Measurements from ENCODE around the gene SMARCC2. TPM values are rescaled to one million over a fixed set of nuclear protein-coding genes. Genes with fewer than 3 reads are reported as not detected.

The SMARCC2 gene
- total and polyA plus RNA-seq, 8 donors, result 12.5 to 131 (median 64.3) TPM

GRCh38 chr12:56160894-56161689 lies 28.2 kb downstream of the SMARCC2 start:
- Histone ChIP-seq H3K9me3 (no peaks in the 10 kb centered on the region), H3K27ac (peak overlapping the region; percentile 95 to 99 (median 97)), H3K4me1 (peaks cover 31 to 69% (median 49%) of the 10 kb centered on the region in 4 donors), H3K36me3 (peaks cover 64 to 69% (median 67%) of the 10 kb centered on the region in 4 donors), H3K27me3 (no peaks in the 10 kb centered on the region), H3K4me3 (peak overlapping the region; percentile 71 to 85 (median 74))
- TF ChIP-seq POLR2A (IDR thresholded peaks at IDR 0.05) (no peak), POLR2AphosphoS5 (IDR thresholded peaks at IDR 0.05) (no peak), CTCF (IDR thresholded peaks at IDR 0.05) (no peak), EP300 (IDR thresholded peaks at IDR 0.05) (no peak)
- intact Hi-C loops (cut with DNase I; ENCODE audit: low total_unique reads), result loop anchor here (5.0 kb wide), 1 partner anchor 39 kb away; no protein-coding TSS in a partner anchor
- 56 to 71% (median 65%) methylated on average over 11 of the region's 11 CpGs for WGBS, 5 donors
- DNase-seq, result peak in 1 of 2 donors; percentile 16

- H3K36me3 ChIP-seq, result peaks cover 59 to 61% (median 59%) of the 10 kb centered on the region in 4 donors
- H3K27me3 ChIP-seq, result no peaks in the 10 kb centered on the region
- peak overlapping the region; percentile 71 to 85 (median 74) for H3K4me3 ChIP-seq
- H3K27ac ChIP-seq, result peak overlapping the region; percentile 95 to 99 (median 97)
- DNase-seq, result peak in 1 of 2 donors; percentile 63
- TF ChIP-seq POLR2A (IDR thresholded peaks at IDR 0.05) (peak in 1 of 4 donors; percentile 8), EP300 (IDR thresholded peaks at IDR 0.05) (no peak)
- 20 to 33% (median 24%) methylated on average over 7 of the region's 7 CpGs for WGBS, 5 donors
- peaks cover 31 to 69% (median 49%) of the 10 kb centered on the region in 4 donors for H3K4me1 ChIP-seq
- intact Hi-C loops (cut with DNase I; ENCODE audit: low total_unique reads), result loop anchor here (5.0 kb wide), 1 partner anchor 38 kb away; no protein-coding TSS in a partner anchor
- H3K9me3 ChIP-seq, result no peaks in the 10 kb centered on the region
Observed at GRCh38 chr12:56160193-56160763, 29.0 kb downstream of the SMARCC2 start.

- WGBS, 5 donors, result 8 to 21% (median 15%) methylated on average over 8 of the region's 8 CpGs
- peak in 1 of 2 donors; percentile 17 for DNase-seq
- Histone ChIP-seq H3K4me3 (peak overlapping the region; percentile 71 to 85 (median 74)), H3K4me1 (peaks cover 31 to 69% (median 49%) of the 10 kb centered on the region in 4 donors), H3K9me3 (no peaks in the 10 kb centered on the region), H3K36me3 (peaks cover 52 to 54% (median 52%) of the 10 kb centered on the region in 4 donors), H3K27me3 (no peaks in the 10 kb centered on the region), H3K27ac (peak overlapping the region; percentile 95 to 99 (median 97))
- TF ChIP-seq POLR2A (IDR thresholded peaks at IDR 0.05) (no peak), POLR2AphosphoS5 (IDR thresholded peaks at IDR 0.05) (no peak), CTCF (IDR thresholded peaks at IDR 0.05) (no peak), EP300 (IDR thresholded peaks at IDR 0.05) (no peak)
- intact Hi-C loops (cut with DNase I; ENCODE audit: low total_unique reads), result loop anchor here (5.0 kb wide), 1 partner anchor 37 kb away; no protein-coding TSS in a partner anchor
Observed at GRCh38 chr12:56159482-56160192, 29.6 kb downstream of the SMARCC2 start.

- Histone ChIP-seq H3K4me1 (peaks cover 31 to 63% (median 50%) of the 10 kb centered on the region in 4 donors), H3K9me3 (no peaks in the 10 kb centered on the region), H3K36me3 (peaks cover 46 to 48% (median 46%) of the 10 kb centered on the region in 4 donors), H3K27me3 (no peaks in the 10 kb centered on the region), H3K27ac (peak overlapping the region; percentile 95 to 99 (median 97)), H3K4me3 (peak overlapping the region; percentile 71 to 85 (median 74))
- peak; percentile 82 to 91 for DNase-seq
- TF ChIP-seq EP300 (IDR thresholded peaks at IDR 0.05) (no peak), POLR2A (IDR thresholded peaks at IDR 0.05) (no peak), POLR2AphosphoS5 (IDR thresholded peaks at IDR 0.05) (peak; percentile 43 to 82 (median 76))
- WGBS, 5 donors, result 0 to 1% (median 0%) methylated on average over 6 of the region's 6 CpGs
- intact Hi-C loops (cut with DNase I; ENCODE audit: low total_unique reads), result no loop called here
Observed at GRCh38 chr12:56158926-56159461, 30.3 kb downstream of the SMARCC2 start.

Data from stomach (tissue), 9 donors.